GM19455 (cell line): Measurements from ENCODE around the gene ELMOD1.

Experiments
- ATAC-seq: cut with Tn5 transposase; IDR thresholded peaks from one replicate; pipeline ENCODE4 v1.9.1; 2021; ENCODE audit not compliant: unreplicated experiment

The ELMOD1 gene

DNA sequence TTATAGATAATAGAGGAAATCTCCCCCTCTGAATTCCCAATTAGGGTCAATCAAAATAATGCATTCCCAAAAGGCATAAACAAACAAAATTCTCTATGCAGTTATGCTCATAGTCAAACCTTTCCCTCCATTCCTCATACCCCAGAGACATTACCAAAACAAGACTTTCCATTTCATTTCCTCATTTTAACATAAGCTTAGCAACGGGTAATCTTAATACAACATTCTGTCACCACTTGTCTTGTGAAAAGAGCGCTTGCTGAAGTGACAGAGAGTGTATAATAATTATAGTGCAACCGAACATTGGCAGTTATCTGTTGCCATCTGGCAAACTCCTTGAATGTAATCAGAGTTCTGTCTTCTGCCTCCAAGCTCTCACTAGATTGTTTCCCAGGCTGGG is 122.1 kb downstream of the ELMOD1 start:
- ATAC-seq = no peak
